Panc1 (cell line): Measurements from ENCODE around the gene TCAF1.

Experiments used
- CTCF ChIP-seq: fragments of 450-650 bp; IDR thresholded peaks from 2 replicates; pipeline ENCODE4 v1.5.1; 2017; ENCODE audit warnings: mild to moderate bottlenecking
- POLR2AphosphoS5 ChIP-seq: IDR thresholded peaks from 2 replicates; pipeline ENCODE4 v1.6.1; 2012; ENCODE audit warnings: mild to moderate bottlenecking, low read depth, low read length, moderate library complexity

- no peak for TF ChIP-seq POLR2AphosphoS5
- TF ChIP-seq CTCF = no peak
These were observed 32.8 kb upstream of the TCAF1 start, which contains the start of gene OR2F2 for GRCh38 chr7:143934526-143935325.
